HepG2 (cell line): ENCODE results near the gene EFCAB8. TPM values are rescaled to one million over a fixed set of nuclear protein-coding genes. Genes with fewer than 3 reads are reported as not detected.

Source experiments
- ATAC-seq: fragments of 200-7000 bp; cut with Tn5 transposase; 3 replicates; pipeline ENCODE4 v1.9.1; 2020; ENCODE audit warnings: mild to moderate bottlenecking, moderate library complexity
- BruUV-seq: library from RNA; stranded (reverse); fragments of 400-500 nt; replicated peaks from 2 replicates; lab custom pipeline; 2021; lab: Mats Ljungman, UMichigan
- CTCF ChIA-PET: fragments of 300-600 bp; formaldehyde crosslinking; extraction: SDS; loops from one replicate; lab custom pipeline; 2021; ENCODE audit warnings: low total read pairs, inconsistent platforms, low intra/inter-chr PET ratio; lab: Yijun Ruan, JAX
- POLR2A ChIA-PET: fragments of 350-600 bp; sonication (Branson Sonifier 250); formaldehyde crosslinking; loops from one replicate; lab custom pipeline; 2020; ENCODE audit warnings: antibody characterized with exemption, inconsistent platforms; lab: Yijun Ruan, JAX
- DNase-seq: peaks from one replicate; pipeline ENCODE4 v3.0.0-alpha.2; 2015; ENCODE audit warnings: low spot score
- FAIRE-seq: peaks from 3 replicates; lab custom pipeline; 2011; peaks lifted over from hg19 to GRCh38; lab: Jason Lieb, UNC
- H2AFZ ChIP-seq: one replicate; pipeline ENCODE4 v1.6.1; 2011; ENCODE audit warnings: low read length, inconsistent platforms
- H3K27ac ChIP-seq: fragments of 300-600 bp; 3 replicates; pipeline ENCODE4 v1.8.0; 2011; ENCODE audit warnings: mixed run types, mild to moderate bottlenecking, mixed read lengths, low read length, inconsistent platforms; ENCODE audit not compliant: insufficient read depth; ENCODE audit errors: extremely low read length
- H3K27me3 ChIP-seq, 2 experiments: fragments of 200-600 bp in 1 of 2; 2 replicates in 1 of 2; 3 replicates in 1 of 2; pipeline versions ENCODE4 v1.6.0 to v1.8.0; 2011; ENCODE audit warnings: low read length in 2 of 2, mild to moderate bottlenecking in 2 of 2, moderate library complexity in 2 of 2, inconsistent platforms in 1 of 2; ENCODE audit not compliant: insufficient read depth in 2 of 2, control insufficient read depth in 1 of 2
- H3K36me3 ChIP-seq, 2 experiments: fragments of 200-600 bp in 1 of 2; replicated peaks in 1 of 2; 2 replicates in 1 of 2; 3 replicates in 1 of 2; pipeline versions ENCODE4 v1.5.1 to v1.8.0; 2011; ENCODE audit warnings: low read length in 2 of 2, inconsistent platforms in 1 of 2; ENCODE audit not compliant: insufficient read depth in 2 of 2, control insufficient read depth in 1 of 2
- H3K4me1 ChIP-seq: 2 replicates; pipeline ENCODE4 v1.5.1; 2012; ENCODE audit warnings: low read length, inconsistent platforms; ENCODE audit not compliant: insufficient read depth
- H3K4me2 ChIP-seq: 2 replicates; pipeline ENCODE4 v1.6.0; 2011; ENCODE audit warnings: low read depth, low read length, inconsistent platforms
- H3K4me3 ChIP-seq, 3 experiments: fragments of 200-600 bp in 1 of 3; sonication (generic), shearing (Covaris generic) in 1 of 3; replicated peaks in 1 of 3; 2 replicates each; pipeline ENCODE4 v1.5.1; 2011 to 2016; ENCODE audit warnings: low read length in 3 of 3, inconsistent platforms in 2 of 3, low read depth in 2 of 3, mild to moderate bottlenecking in 2 of 3, control low read depth in 1 of 3, mixed read lengths in 1 of 3; ENCODE audit not compliant: insufficient read depth in 1 of 3
- H3K79me2 ChIP-seq: one replicate; pipeline ENCODE4 v1.6.1; 2011; ENCODE audit warnings: low read length, inconsistent platforms; ENCODE audit not compliant: insufficient read depth
- H3K9ac ChIP-seq: 2 replicates; pipeline ENCODE4 v1.6.0; 2011; ENCODE audit warnings: mild to moderate bottlenecking, low read depth, low read length, inconsistent platforms; ENCODE audit not compliant: insufficient read depth
- H3K9me3 ChIP-seq: 2 replicates; pipeline ENCODE4 v1.5.1; 2012; ENCODE audit warnings: mild to moderate bottlenecking, low read length
- H4K20me1 ChIP-seq: 2 replicates; pipeline ENCODE4 v1.6.0; 2011; ENCODE audit warnings: inconsistent platforms, mild to moderate bottlenecking, low read length, moderate library complexity; ENCODE audit not compliant: insufficient read depth
- EEA1 ChIP-seq: sonication (generic); formaldehyde crosslinking; IDR thresholded peaks from 2 replicates; pipeline ENCODE4 v1.5.1; 2020; ENCODE audit warnings: mild to moderate bottlenecking, missing genetic modification reagents, borderline replicate concordance
- HMGA1 ChIP-seq: sonication (generic); formaldehyde crosslinking; conservative IDR thresholded peaks from 2 replicates; pipeline ENCODE4 v1.4.0; 2020; ENCODE audit warnings: missing genetic modification reagents
- PITX1 ChIP-seq: sonication (generic); formaldehyde crosslinking; IDR thresholded peaks from 2 replicates; pipeline ENCODE4 v1.5.1; 2020; ENCODE audit warnings: mild to moderate bottlenecking, missing genetic modification reagents
- RXRB ChIP-seq: IDR thresholded peaks from 2 replicates; pipeline ENCODE4 v1.6.1; 2016; ENCODE audit warnings: borderline replicate concordance, missing genetic modification reagents, missing compliant biosample characterization
- ZFP82 ChIP-seq: sonication (generic); formaldehyde crosslinking; IDR thresholded peaks from 2 replicates; pipeline ENCODE4 v1.5.1; 2020; ENCODE audit warnings: mild to moderate bottlenecking, missing genetic modification reagents, borderline replicate concordance
- ZNF34 ChIP-seq: sonication (generic); formaldehyde crosslinking; IDR thresholded peaks from 2 replicates; pipeline ENCODE4 v1.4.0; 2020; ENCODE audit warnings: mild to moderate bottlenecking, missing genetic modification reagents, borderline replicate concordance
- ZNF788 ChIP-seq: sonication (generic); formaldehyde crosslinking; IDR thresholded peaks from 2 replicates; pipeline ENCODE4 v1.5.0; 2020; ENCODE audit warnings: mild to moderate bottlenecking, missing genetic modification reagents, borderline replicate concordance
- ZNF891 ChIP-seq: sonication (generic); formaldehyde crosslinking; IDR thresholded peaks from 2 replicates; pipeline ENCODE4 v1.5.0; 2020; ENCODE audit warnings: mild to moderate bottlenecking, missing genetic modification reagents
- WGBS: methylation state at CpG from one replicate; pipeline ENCODE4 v1.1.6; 2017; ENCODE audit warnings: low lambda C conversion rate; 5-methylcytosine and 5-hydroxymethylcytosine counted together
- in situ Hi-C: cut with HindIII; loops from 2 replicates; pipeline ENCODE4 v1.10.0; 2017; ENCODE audit warnings: low pct_unique_long_range_greater_than_20kb; ENCODE audit not compliant: extremely low pct_ligation_motif_present
- intact Hi-C: fragments of 100-400 bp; cut with micrococcal nuclease; formaldehyde crosslinking; loops from one replicate; pipeline ENCODE4 v1.10.0; 2022; ENCODE audit not compliant: unreplicated experiment
- polyA plus RNA-seq, 8 experiments: library from polyadenylated mRNA; depleted of rRNA in 3 of 8; stranded (reverse) in 7 of 8; unstranded in 1 of 8; fragments of >200 nt; fragmentation: Illumina TruSeq in 4 of 8; extraction: Trizol in 4 of 8; gene quantifications; 2 replicates each; pipeline versions ENCODE4 v1.2.1 to v1.2.3, GENCODE V29; 2011 to 2016; ENCODE audit warnings: low read depth in 4 of 8, missing spikeins in 1 of 8, mixed read lengths in 1 of 8; ENCODE audit not compliant: insufficient read depth in 1 of 8
- total RNA-seq, 5 experiments: library from RNA; depleted of rRNA; stranded (reverse); fragments of >200 nt; fragmentation: Illumina TruSeq; extraction: Trizol; gene quantifications; 2 replicates each; pipeline ENCODE4 v1.2.3, GENCODE V29; 2016; ENCODE audit warnings: low read depth in 1 of 5
- TF ChIP-seq, protein P1 (sequence below): sonication (generic); formaldehyde crosslinking; IDR thresholded peaks from 2 replicates; pipeline ENCODE4 v1.5.0; 2020; ENCODE audit warnings: mild to moderate bottlenecking, missing genetic modification reagents, moderate library complexity
- TF ChIP-seq, protein P2 (sequence below): sonication (generic); formaldehyde crosslinking; IDR thresholded peaks from 2 replicates; pipeline ENCODE4 v1.9.0; 2022; ENCODE audit warnings: missing genetic modification reagents, mild to moderate bottlenecking, borderline replicate concordance
- TF ChIP-seq, protein P3 (sequence below): sonication (generic); formaldehyde crosslinking; IDR thresholded peaks from 2 replicates; pipeline ENCODE4 v1.5.1; 2020; ENCODE audit warnings: mild to moderate bottlenecking, missing genetic modification reagents, borderline replicate concordance

The EFCAB8 gene
- total and polyA plus RNA-seq, 2 of the 13 experiments (the other 11 are each of a cell fraction or from before 2014, with no cell fraction given): 0.15 to 0.22 TPM

DNA sequence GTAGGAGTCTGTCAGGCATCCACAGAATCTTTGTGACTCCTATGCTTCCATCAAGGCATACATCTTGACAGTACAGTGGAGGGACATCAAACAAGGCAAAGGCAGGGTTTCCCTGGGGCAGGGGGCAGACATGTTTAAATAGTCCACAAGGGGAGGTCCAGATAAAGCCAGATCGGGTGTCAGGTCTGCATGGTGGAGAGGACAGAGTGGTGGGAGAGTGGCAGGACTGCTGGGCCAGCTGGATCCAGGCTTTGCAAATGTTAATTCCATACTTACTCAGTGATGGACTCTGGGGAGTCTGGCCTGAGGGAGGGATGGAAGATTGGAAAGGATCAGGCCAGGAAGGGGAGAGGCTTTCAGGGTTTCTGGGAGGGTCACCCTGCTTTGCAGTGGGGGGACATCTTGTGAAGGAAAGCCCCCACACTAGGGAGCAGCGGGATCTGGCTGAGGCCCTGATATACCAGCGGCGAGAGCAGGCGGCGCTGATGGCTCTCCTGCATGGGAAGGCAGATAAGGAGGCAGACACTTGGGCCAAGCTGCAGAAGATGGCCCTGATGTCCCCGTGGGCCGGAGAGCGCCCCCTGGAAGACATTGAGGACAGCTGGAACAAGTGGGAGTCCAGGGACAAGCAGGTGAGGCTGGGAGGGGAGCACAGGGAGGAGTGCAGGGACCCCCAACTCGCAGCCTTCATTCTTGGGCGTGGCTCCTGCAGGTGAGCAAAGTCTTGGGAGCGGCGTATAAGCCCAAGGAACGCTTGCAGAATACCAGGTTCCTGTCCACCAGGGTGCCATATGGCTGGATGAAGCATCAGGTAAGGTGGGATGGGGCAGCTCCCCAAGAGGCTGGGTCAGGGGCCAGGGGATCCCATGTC, 100.9 kb downstream of the EFCAB8 start:
- DNase-seq (no peak), ATAC-seq (no peak), FAIRE-seq (no peak)
- no TSS peak for BruUV-seq
- in situ Hi-C loops: no loop called here
- Histone ChIP-seq H3K4me2 (no peak overlapping the region), H3K4me1 (peaks cover 7% of the 10 kb centered on the region; the same call in 1 of the 2 replicates), H3K9ac (no peak overlapping the region), H4K20me1 (no peaks in the 10 kb centered on the region), H3K36me3 (no peaks in the 10 kb centered on the region), H3K27me3 (peaks cover 15 to 55% of the 10 kb centered on the region in 2 experiments), H3K79me2 (no peaks in the 10 kb centered on the region), H3K9me3 (peaks cover 6% of the 10 kb centered on the region; the same call in 1 of the 2 replicates), H2AFZ (no peak overlapping the region), H3K27ac (no peak overlapping the region), H3K4me3 (no peak overlapping the region)
- 42% methylated on average over 14 of the region's 14 CpGs for WGBS
- intact Hi-C loops: no loop called here
- ChIA-PET POLR2A (no interaction called here), CTCF (no interaction called here)
- no peak for TF ChIP-seq RXRB (CRISPR knock-in tag)
- no peak for TF ChIP-seq HMGA1 (CRISPR knock-in tag)
- no peak for TF ChIP-seq EEA1 (CRISPR knock-in tag)
- TF ChIP-seq ZFP82 (CRISPR knock-in tag): no peak
- TF ChIP-seq, protein P1, sequence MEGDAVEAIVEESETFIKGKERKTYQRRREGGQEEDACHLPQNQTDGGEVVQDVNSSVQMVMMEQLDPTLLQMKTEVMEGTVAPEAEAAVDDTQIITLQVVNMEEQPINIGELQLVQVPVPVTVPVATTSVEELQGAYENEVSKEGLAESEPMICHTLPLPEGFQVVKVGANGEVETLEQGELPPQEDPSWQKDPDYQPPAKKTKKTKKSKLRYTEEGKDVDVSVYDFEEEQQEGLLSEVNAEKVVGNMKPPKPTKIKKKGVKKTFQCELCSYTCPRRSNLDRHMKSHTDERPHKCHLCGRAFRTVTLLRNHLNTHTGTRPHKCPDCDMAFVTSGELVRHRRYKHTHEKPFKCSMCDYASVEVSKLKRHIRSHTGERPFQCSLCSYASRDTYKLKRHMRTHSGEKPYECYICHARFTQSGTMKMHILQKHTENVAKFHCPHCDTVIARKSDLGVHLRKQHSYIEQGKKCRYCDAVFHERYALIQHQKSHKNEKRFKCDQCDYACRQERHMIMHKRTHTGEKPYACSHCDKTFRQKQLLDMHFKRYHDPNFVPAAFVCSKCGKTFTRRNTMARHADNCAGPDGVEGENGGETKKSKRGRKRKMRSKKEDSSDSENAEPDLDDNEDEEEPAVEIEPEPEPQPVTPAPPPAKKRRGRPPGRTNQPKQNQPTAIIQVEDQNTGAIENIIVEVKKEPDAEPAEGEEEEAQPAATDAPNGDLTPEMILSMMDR (CRISPR knock-in tag): peak; percentile 46
- TF ChIP-seq PITX1 (CRISPR knock-in tag): no peak
- TF ChIP-seq ZNF34: no peak
- no peak for TF ChIP-seq ZNF891 (CRISPR knock-in tag)
- TF ChIP-seq ZNF788 (CRISPR knock-in tag): 0 out of 2 replicates have a peak, but pooled peaks have one; percentile 24
- TF ChIP-seq, protein P2, sequence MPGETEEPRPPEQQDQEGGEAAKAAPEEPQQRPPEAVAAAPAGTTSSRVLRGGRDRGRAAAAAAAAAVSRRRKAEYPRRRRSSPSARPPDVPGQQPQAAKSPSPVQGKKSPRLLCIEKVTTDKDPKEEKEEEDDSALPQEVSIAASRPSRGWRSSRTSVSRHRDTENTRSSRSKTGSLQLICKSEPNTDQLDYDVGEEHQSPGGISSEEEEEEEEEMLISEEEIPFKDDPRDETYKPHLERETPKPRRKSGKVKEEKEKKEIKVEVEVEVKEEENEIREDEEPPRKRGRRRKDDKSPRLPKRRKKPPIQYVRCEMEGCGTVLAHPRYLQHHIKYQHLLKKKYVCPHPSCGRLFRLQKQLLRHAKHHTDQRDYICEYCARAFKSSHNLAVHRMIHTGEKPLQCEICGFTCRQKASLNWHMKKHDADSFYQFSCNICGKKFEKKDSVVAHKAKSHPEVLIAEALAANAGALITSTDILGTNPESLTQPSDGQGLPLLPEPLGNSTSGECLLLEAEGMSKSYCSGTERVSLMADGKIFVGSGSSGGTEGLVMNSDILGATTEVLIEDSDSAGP (CRISPR knock-in tag): 0 out of 2 replicates have a peak, but pooled peaks have one; percentile 12
- TF ChIP-seq, protein P3, sequence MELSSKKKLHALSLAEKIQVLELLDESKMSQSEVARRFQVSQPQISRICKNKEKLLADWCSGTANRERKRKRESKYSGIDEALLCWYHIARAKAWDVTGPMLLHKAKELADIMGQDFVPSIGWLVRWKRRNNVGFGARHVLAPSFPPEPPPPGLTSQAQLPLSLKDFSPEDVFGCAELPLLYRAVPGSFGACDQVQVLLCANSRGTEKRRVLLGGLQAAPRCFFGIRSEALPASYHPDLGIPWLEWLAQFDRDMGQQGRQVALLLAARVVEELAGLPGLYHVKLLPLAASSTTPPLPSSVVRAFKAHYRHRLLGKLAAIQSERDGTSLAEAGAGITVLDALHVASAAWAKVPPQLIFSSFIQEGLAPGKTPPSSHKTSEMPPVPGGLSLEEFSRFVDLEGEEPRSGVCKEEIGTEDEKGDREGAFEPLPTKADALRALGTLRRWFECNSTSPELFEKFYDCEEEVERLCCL: no peak
